Omental fat pad (tissue), 4 donors: Measurements from ENCODE around the gene SLC10A3. TPM values are rescaled to one million over a fixed set of nuclear protein-coding genes. Genes with fewer than 3 reads are reported as not detected.

Source experiments
- ATAC-seq: fragments of 150-250 bp; one replicate; pipeline ENCODE4 v1.9.1; 2016; ENCODE audit warnings: mild to moderate bottlenecking, moderate library complexity; ENCODE audit not compliant: low FRiP score
- DNase-seq: peaks from one replicate; pipeline ENCODE4 v3.0.0-alpha.2; 2019; ENCODE audit warnings: low spot score
- total RNA-seq, 4 donors: library from RNA; depleted of rRNA; stranded (reverse); fragments of >200 nt; gene quantifications; one replicate each; pipeline ENCODE4 v1.1.0, GENCODE V29; 2016
- TF ChIP-seq, protein P1 (sequence below), 3 donors: fragments of 450-650 bp; IDR thresholded peaks; one replicate each; pipeline ENCODE4 v1.5.1; 2016 to 2017; ENCODE audit warnings: antibody characterized with exemption in 3 of 3, mild to moderate bottlenecking in 3 of 3, moderate library complexity in 2 of 3

Gene SLC10A3
- total RNA-seq, 4 donors from 2014 or later, result 22.9 to 29.7 (median 26.9) TPM

DNA sequence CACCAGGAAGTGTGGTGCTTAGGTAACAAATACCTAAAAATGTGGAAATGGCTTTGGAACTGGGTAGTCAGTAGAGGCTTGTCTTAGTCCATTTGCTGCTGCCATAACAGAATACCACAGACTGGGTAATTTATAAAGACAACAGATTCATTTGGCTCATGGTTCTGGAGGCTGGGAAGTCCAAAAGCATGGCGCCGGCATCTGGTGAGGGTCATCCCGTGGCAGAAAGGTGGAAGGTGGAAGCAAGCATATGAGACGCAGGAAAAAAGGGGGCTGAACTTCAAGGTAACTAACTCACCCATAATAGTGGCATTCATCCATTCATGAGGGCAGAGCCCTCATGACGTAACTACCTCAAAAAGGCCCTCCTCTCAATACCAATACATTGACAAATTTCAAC is 19.0 kb upstream of the SLC10A3 start:
- ATAC-seq (no peak), DNase-seq (no peak)
- TF ChIP-seq, protein P1, sequence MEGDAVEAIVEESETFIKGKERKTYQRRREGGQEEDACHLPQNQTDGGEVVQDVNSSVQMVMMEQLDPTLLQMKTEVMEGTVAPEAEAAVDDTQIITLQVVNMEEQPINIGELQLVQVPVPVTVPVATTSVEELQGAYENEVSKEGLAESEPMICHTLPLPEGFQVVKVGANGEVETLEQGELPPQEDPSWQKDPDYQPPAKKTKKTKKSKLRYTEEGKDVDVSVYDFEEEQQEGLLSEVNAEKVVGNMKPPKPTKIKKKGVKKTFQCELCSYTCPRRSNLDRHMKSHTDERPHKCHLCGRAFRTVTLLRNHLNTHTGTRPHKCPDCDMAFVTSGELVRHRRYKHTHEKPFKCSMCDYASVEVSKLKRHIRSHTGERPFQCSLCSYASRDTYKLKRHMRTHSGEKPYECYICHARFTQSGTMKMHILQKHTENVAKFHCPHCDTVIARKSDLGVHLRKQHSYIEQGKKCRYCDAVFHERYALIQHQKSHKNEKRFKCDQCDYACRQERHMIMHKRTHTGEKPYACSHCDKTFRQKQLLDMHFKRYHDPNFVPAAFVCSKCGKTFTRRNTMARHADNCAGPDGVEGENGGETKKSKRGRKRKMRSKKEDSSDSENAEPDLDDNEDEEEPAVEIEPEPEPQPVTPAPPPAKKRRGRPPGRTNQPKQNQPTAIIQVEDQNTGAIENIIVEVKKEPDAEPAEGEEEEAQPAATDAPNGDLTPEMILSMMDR (IDR thresholded peaks at IDR 0.05), result no peak

DNA sequence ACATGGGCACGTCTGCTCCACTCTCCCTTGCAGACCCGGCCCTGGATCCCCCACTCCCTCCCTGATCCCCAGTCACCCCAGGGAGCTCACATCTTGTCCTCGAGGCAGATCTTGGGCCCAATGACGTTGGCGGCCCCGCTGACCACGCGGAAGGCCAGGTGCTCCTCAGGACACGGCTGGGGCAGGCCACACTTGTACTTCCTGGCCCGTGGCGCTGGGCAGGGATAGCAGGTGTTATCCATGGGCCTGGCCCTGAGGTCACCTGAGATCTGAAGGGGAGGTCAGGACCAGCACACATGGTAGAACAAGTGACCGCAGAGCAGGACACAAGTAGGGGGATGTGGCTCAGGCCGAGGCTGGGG is 17.9 kb upstream of the SLC10A3 start:
- no peak for DNase-seq

DNA sequence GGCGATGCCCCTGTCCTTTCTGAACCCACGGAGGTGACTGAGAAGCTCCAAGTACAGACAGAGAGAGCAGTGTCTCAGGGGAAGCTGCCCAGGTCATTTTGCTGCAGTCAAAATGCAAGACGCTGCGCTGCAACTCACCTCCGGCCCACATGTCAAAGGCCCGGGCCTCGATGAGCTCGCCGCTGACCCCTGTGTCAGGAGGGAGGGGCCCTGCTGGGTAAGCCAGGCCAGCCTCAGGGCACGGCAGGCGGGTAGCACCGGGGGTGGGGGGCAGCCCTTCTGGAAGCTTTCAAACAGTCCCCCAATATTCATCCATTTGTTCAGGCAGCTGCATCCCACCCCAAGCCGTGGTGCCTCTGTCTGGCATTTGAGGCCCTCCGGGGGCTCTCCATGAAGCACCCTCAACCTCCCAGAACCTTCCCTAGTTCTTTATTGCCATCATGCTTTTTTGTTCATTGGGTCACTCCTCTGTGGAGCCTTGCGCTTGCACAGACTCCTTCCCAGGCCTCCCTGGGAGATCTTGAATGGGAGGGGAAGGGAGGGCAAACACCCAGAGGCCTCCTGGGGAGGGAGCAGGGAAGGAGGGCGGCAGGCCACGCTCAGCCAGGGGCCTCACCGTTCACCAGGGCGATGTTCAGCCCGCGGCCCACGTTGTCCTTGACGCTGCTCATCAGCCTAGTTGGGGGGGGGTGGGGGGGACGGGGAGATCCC is 17.4 kb upstream of the SLC10A3 start:
- DNase-seq, result no peak

More for the DNA sequence above, 17.9 kb upstream of the SLC10A3 start:
- ATAC-seq, result no peak
- TF ChIP-seq, protein P1 (IDR thresholded peaks at IDR 0.05), result no peak

DNA sequence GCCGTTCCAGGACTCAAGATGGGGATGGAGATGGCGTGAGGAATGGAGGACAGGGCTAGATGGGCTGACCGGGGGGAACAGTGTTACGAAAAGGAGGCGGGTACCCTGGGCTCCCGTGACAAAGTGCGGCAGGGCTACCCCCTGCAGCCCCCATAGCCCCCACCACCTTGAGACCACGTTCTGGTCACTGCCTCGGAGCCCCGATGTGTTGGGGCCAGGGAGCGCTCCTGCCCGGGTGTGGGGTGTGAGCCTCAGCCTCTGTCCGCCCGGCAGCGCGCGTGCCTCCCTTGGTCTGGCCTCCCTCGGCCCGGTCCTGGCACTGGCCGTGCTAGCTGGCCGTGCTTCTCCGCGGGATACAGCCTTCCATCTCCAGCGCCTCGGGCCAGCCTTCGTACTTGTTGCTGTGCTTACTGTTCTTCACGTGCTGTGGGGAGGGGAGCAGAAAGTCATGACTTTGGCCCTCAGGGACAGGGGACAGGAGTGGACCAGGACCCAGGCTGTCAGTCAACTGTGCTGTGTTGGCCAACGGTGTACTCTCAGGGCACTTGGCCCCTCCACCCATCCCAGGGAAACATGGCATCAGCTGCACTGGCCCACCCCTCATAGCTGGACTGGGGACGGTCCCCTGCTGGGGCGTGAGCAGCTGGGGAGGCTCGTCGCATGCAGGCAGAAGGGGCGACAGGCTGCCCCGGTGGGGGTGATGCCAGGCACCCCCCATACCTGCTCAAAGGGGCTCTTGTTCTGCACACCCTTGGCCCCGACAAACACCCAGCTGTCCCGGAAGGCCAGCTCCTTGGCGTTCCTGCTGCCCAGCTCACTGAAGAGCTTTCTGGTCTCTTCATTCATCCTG is 16.3 kb upstream of the SLC10A3 start:
- DNase-seq (no peak), ATAC-seq (no peak)
- TF ChIP-seq, protein P1 (IDR thresholded peaks at IDR 0.05), result no peak

More for the DNA sequence above, 17.4 kb upstream of the SLC10A3 start:
- TF ChIP-seq, protein P1 (IDR thresholded peaks at IDR 0.05), result no peak
- ATAC-seq, result no peak

DNA sequence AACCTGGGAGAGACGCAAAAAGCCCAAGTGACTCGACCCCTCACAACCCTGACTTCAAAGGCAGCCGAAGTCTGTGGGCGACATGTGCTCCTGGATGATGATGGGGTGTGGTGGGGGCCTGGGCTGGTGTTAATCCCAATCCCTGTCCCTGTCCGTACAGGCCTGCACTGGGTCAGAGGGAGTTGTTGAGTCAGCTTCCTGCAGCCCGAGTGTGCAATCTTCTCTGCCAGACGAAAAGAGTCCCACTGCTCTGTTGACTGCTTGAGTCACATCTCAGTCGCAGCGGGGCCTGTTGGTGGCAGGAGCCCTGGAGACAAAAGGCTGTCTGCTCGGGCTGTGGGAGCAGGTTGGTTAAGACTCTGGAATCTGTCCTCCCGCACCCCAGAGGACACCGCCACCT is 15.3 kb upstream of the SLC10A3 start:
- ATAC-seq, result no peak
- DNase-seq, result no peak
- TF ChIP-seq, protein P1 (IDR thresholded peaks at IDR 0.05), result no peak

DNA sequence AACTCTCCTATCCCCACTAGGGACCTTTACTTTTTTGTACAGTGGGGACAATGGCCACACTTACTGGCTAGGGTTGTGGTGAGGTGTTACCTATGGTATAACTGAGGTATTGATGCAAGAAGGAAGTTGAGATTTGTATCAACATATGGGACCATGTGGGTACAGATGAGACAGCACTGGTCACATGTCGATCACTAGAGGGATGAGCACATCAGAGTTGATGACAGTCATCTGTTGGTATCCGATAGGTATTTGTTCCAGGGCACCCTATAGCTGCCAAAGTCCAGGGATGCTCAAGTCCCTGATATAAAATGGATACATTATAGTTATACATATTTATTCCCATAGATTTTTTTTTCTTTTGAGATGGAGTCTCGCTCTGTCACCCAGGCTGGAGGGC is 12.6 kb upstream of the SLC10A3 start:
- TF ChIP-seq, protein P1 (IDR thresholded peaks at IDR 0.05), result no peak
- DNase-seq (no peak), ATAC-seq (no peak)
